NCI-H524 (cell line): Measurements from ENCODE around the gene CASR.

ENCODE experiments used
- DNase-seq, 2 experiments: peaks; one replicate each; lab custom pipeline; 2025; lab: John Stamatoyannopoulos, UW

CASR gene

GRCh38 chr3:122257644-122258364 is 74.3 kb downstream of the CASR start:
- DNase-seq = no peak

- DNase-seq = peak; percentile 78 to 83
These were observed 75.4 kb downstream of the CASR start for GRCh38 chr3:122258757-122259371.

GRCh38 chr3:122260206-122260605 is 76.7 kb downstream of the CASR start:
- no peak for DNase-seq

GRCh38 chr3:122263058-122263457 is 79.6 kb downstream of the CASR start:
- no peak for DNase-seq

GRCh38 chr3:122263974-122264588 is 80.6 kb downstream of the CASR start:
- DNase-seq = no peak

GRCh38 chr3:122265957-122266356 is 82.5 kb downstream of the CASR start:
- no peak for DNase-seq

- no peak for DNase-seq
These were observed 85.0 kb downstream of the CASR start for GRCh38 chr3:122268257-122269024.

GRCh38 chr3:122269045-122269444 is 85.6 kb downstream of the CASR start:
- no peak for DNase-seq

- DNase-seq = no peak
These were observed 87.9 kb downstream of the CASR start for GRCh38 chr3:122271246-122271898.

GRCh38 chr3:122272879-122273278 is 89.4 kb downstream of the CASR start:
- DNase-seq = no peak

- DNase-seq = no peak
These were observed 90.0 kb downstream of the CASR start for GRCh38 chr3:122273498-122273897.

GRCh38 chr3:122281891-122282290 is 98.4 kb downstream of the CASR start:
- no peak for DNase-seq

GRCh38 chr3:122283796-122284445 is 100.5 kb downstream of the CASR start:
- DNase-seq = no peak

- no peak for DNase-seq
These were observed 101.0 kb downstream of the CASR start for GRCh38 chr3:122284486-122284885.

- no peak for DNase-seq
These were observed 110.9 kb downstream of the CASR start for GRCh38 chr3:122294359-122294758.

GRCh38 chr3:122295266-122296062 is 112.0 kb downstream of the CASR start:
- DNase-seq = no peak

GRCh38 chr3:122298239-122298638 is 114.8 kb downstream of the CASR start:
- no peak for DNase-seq

- no peak for DNase-seq
These were observed 115.7 kb downstream of the CASR start for GRCh38 chr3:122299215-122299614.

GRCh38 chr3:122299872-122300460 is 116.5 kb downstream of the CASR start:
- DNase-seq = peak; percentile 1 to 3

- DNase-seq = no peak
These were observed 117.6 kb downstream of the CASR start for GRCh38 chr3:122301063-122301462.
